GM21529 (cell line): ENCODE measurements around the gene PXDN.

ENCODE experiments used
- ATAC-seq: cut with Tn5 transposase; IDR thresholded peaks from one replicate; pipeline ENCODE4 v1.9.1; 2021; ENCODE audit not compliant: unreplicated experiment

The PXDN gene

DNA sequence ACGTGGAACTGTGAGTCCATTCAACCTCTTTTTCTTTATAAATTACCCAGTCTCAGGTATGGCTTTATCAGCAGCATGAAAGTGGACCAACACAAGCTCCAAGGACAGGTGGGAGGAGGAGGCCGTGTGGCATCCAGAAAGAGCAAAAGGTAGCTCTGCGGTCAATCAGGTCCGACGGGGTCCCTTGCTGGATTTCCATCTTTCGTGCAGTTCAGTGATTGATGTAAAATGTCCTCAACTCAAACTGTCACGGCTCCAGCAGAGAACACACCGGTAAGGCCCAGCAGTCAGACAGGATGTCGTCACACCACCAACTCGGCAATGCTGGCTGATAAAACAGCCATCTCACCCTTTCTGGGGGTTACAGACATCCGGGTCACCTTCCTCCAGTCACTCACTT lies 123.3 kb downstream of the PXDN start:
- no peak for ATAC-seq

DNA sequence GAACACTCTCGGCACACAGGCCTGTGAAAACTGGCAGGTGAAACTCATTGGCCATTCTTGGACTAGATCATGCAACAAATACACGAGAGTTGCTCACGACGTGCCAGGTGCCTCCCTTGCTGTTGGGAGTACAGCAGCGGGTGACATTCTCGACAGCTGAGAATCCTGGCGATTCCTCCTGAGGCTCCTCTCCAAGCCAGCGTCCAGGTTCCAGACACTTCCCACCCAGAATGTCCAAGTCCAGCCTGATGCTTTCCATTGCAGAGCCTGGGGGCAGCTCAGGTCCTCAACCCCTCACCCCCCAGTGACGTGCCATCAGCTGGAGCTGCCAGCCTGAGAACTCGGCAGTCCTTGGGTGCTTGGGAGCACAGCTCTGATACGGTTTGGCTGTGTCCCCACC lies 124.2 kb downstream of the PXDN start:
- ATAC-seq, result no peak

GRCh38 chr2:1619556-1619955 lies 124.8 kb downstream of the PXDN start:
- no peak for ATAC-seq

- ATAC-seq, result no peak
These were observed 125.3 kb downstream of the PXDN start for GRCh38 chr2:1618974-1619373.

GRCh38 chr2:1618191-1618961 lies 125.9 kb downstream of the PXDN start:
- ATAC-seq, result no peak

- ATAC-seq, result no peak
These were observed 126.8 kb downstream of the PXDN start for GRCh38 chr2:1617425-1618021.

DNA sequence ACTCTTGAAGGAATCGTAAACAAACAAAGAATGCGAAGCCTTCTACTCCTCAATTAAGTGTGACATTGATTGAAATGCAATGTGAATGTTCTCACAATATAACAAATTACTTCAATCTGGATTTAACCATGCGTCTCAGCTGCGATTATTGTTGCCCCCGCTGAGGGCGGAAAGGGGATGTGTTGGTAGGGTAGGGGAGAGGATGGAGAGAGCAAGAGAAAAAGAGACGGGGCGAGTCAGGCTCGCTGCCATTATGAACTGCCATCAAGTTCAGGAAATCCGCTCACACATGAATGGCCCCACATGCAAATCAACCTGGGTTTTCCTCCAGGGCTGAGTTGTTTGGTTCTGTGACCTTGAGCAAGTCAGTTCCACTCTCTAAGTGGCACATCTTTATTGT lies 129.8 kb downstream of the PXDN start:
- no peak for ATAC-seq

- ATAC-seq, result no peak
These were observed 130.5 kb downstream of the PXDN start for GRCh38 chr2:1613731-1614354.

DNA sequence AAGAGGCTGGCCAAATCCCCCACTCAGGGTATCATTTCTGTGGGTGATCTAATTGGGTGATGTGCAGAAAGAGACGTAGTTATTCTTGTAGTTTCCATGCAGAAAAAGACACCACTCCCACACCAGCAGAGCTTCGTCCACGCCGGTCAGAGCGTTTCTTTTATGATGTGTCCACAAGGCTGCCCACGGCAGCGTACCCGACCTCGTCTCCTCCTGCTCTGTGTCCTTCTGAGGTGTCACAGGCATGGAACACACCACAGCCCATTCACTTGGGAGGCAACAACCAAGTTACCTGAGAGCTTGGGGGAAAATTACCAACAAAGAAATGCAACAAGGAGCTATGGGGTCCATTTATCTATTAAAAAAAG lies 131.3 kb downstream of the PXDN start:
- ATAC-seq, result no peak

GRCh38 chr2:1612391-1613077 lies 131.8 kb downstream of the PXDN start:
- ATAC-seq, result no peak

DNA sequence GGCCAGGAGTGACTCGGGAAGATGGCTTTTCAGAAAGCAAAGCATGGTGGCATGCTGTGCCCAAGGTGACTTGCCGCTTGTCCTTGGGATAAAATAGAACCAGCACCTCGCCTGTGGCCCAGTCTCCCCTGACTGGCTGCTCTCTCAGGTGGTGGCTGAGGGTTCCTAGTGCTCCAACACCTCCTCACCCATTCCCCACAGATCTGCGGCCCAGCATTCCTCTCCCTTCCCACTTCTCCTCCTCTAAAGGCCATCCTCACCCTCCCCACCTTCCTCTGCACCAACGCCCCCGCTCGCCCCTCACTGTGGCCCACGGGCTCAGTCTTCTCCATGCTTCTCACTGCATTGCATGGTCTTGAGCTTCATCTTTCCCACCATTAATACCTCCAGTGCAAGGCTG lies 132.4 kb downstream of the PXDN start:
- no peak for ATAC-seq

DNA sequence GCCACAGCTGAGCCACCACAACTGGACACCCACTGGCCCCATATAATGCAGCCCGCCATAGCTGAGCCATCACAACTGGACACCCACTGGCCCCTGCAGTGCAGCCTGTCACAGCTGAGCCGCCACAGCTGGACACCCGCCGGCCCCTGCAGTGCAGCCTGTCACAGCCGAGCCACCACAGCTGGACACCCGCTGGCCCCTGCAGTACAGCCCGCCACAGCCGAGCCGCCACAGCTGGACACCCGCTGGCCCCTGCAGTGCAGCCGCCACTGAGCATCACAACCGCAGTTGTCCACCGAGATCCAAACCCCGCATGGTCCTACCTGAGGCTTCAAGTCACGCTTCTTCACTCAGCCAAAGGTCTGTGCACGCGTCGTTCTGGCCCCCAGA lies 134.2 kb downstream of the PXDN start:
- ATAC-seq, result no peak

GRCh38 chr2:1609485-1610095 lies 134.7 kb downstream of the PXDN start:
- no peak for ATAC-seq

DNA sequence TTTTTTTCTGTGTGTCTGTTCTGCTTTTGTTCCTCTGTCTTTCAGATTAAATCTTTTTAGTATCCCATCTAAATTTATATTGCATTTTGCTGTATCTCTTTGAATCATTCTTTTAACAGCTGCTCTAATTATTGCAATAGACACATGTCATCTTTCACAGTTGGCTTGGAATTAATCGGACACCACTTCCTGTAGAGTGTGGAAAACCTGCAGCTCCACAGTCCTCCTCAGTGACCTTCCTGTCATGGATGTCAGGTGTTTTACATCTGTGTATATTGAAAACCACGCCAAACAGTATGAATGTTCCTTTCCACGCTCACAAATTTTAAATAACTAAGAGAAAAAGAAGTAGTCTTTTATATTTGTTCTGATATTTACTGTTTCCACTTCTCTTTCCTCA lies 135.3 kb downstream of the PXDN start:
- no peak for ATAC-seq

- ATAC-seq, result no peak
These were observed 136.2 kb downstream of the PXDN start for GRCh38 chr2:1607971-1608688.

GRCh38 chr2:1607236-1607920 lies 136.9 kb downstream of the PXDN start:
- no peak for ATAC-seq

GRCh38 chr2:1606421-1607235 lies 137.7 kb downstream of the PXDN start:
- ATAC-seq, result no peak

GRCh38 chr2:1606046-1606400 lies 138.3 kb downstream of the PXDN start:
- ATAC-seq, result no peak
